Measurements from ENCODE around the gene MOCS3.

The MOCS3 gene, protein sequence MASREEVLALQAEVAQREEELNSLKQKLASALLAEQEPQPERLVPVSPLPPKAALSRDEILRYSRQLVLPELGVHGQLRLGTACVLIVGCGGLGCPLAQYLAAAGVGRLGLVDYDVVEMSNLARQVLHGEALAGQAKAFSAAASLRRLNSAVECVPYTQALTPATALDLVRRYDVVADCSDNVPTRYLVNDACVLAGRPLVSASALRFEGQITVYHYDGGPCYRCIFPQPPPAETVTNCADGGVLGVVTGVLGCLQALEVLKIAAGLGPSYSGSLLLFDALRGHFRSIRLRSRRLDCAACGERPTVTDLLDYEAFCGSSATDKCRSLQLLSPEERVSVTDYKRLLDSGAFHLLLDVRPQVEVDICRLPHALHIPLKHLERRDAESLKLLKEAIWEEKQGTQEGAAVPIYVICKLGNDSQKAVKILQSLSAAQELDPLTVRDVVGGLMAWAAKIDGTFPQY

DNA sequence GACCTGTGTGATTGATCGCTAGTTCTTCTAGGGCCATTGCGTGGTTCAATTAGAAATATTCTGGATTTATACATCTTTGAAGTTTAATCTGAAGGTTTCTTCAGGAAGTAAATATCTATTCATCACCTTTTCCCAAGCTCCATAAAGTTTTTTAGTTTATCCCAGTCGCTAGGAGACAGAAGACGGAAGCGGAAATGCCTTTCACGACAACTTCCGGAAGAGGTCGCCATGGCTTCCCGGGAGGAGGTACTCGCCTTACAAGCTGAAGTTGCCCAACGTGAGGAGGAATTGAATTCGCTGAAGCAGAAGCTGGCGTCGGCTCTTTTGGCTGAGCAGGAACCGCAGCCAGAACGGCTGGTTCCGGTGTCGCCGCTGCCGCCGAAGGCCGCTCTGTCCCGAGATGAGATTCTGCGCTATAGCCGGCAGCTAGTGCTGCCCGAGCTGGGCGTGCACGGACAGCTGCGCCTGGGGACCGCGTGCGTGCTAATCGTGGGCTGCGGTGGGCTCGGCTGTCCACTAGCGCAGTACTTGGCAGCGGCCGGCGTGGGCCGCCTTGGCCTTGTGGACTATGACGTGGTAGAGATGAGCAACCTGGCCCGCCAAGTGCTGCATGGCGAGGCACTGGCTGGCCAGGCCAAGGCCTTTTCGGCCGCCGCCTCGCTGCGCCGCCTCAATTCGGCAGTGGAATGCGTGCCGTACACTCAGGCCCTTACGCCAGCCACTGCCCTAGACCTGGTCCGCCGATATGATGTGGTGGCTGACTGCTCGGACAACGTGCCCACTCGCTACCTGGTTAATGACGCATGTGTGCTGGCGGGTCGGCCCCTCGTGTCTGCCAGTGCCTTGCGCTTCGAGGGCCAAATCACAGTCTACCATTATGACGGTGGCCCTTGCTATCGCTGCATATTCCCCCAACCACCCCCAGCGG is at the start of gene MOCS3:
Gene MOCS3 (plus strand): TSS at position 204 of the 928 bp plus-strand sequence. CDS start 25 bp downstream, at position 229.
- peak; percentile 88 for DNase-seq (ENCODE audit: low spot score)

DNA sequence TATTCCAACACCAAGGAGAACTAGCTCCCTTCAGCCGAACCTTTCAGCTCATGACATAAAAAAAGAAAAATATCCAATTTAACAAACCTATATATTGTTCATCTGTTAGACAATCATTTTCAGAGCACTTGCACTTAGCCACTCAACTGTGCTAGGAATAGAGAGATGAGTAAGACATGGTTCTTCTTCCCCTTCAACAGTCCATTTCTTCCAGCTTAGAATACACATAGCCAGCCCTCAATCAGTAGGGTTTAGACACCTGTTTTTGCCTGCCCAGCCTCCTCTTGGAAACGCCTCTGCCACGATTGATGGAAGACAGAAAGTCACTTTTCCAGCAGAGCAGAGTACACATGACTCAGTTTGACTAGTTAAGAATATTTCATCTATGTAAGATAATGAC is 49.2 kb upstream of the MOCS3 start:
- no peak for DNase-seq (ENCODE audit: low spot score)

DNA sequence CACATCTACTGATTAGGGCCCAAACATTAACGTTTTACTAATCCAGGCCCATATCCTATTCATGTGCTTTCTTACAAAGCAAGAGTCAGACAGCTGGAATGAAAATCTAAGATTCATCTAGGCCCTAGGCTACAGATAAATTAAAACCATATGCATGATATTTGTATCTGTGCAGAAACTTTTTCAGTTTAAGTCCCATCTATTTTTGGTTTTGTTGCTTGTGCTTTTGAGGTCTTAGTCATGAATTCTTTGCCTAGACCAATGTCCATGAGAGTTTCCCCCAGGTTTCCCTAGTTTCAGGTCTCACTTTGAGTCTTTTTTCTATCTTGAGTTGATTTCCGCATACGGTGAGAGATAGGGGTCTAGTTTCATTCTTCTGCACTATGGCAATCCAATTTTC is 47.6 kb upstream of the MOCS3 start:
- no peak for DNase-seq (ENCODE audit: low spot score)

DNA sequence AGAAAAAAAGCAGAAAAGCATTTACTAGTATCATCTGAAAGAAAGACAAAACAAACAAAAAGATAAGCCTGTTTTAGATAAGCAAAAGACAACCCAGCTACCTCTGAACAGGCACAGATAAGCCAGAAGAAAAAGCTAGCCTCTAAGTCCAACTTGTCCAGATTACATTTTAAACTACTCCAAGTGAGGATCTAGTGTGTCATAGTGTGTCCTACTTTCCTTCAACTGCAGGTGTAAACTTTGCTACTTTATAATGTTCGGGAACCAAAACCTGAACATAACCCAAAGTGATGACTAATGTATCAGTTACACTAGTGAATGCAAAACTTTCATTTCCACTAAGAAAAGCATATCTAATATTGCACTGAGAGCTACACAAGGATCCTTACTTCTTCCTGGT is 46.9 kb upstream of the MOCS3 start:
- DNase-seq (ENCODE audit: low spot score): no peak

DNA sequence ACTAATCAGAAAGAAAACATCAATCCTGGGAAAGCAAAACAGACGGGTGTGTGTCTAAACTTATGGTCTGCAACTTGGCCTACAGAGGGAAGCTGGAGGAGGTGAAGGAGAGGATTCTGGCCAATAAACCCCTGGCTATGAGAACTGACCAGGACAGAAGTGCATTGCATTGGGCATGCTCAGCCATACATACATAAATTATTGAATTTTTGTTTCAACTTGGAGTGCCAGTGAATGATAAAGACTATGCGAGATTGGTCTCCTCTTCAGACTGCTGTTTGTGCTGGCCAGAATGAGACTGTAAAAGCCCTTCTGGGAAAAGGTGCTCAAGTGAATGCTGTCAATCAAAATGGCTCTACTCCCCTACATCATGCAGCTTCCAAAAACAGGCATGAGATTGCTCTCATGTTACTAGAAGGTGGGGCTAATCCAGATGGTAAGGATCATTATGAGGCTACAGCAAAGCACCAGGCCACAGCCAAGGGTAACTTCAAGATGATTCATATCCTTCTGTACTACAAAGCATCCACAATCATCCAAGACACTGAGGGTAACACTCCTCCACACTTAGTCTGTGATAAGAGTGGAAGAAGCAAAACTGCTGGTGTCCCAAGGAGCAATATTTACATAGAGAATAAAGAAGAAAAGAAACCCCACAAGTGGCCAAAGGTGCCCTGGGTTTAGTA is 44.8 kb upstream of the MOCS3 start:
- DNase-seq (ENCODE audit: low spot score): no peak

DNA sequence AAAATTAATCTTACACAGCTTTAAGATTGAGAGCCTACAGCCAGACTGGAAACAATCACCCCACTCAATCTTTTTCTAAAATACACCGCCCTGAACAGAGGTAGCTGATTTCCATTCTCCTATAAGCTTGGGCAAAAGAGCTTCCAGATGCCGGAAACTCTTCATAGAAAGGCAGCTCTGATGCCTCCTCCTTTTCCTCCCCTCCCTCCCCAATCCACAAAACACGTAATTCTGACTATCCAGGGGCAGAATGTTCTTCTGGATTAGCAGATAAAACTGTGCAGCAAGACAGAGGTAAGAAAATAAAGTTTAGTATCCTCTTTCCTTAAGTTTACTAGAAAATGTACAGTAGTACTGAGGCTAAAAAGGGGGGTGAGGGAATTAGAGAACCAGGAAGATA is 43.2 kb upstream of the MOCS3 start:
- DNase-seq (ENCODE audit: low spot score): no peak

DNA sequence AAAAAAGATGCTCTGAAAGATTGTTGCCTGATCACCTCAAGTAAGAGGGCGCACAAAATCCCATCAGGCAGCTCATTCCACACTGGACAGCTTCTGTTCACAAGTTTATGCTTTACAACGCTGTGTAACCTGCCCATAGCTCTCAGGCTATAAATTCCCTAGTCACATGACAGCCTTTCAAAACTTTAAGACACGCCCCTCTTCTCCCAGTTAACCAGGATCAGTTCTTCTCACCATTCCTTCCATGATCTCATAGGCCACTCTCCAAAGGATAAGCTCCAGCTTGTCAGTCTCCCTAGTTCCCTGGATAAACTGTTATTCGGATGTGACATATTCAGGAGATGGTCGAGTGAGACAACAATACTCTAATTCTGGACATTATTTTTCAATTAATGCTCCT is 42.4 kb upstream of the MOCS3 start:
- no peak for DNase-seq (ENCODE audit: low spot score)

DNA sequence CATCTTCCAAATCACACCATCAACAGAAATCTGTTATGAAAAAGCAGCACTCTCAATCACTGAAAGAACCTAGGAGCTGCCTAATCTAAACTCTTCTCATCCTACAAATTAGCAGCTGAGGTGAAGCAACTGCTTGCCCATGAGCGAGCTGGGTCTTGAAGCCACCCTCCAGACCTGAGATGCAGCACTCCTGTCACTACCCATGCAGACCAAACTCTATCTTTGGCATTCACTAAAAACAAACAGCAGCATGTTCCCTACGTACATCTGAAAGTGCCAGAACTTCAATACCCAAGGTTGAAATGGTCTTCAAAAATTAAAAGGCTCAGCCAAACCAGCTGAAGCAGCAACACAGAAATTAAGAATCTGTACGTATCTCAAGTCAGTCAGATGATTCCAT is 41.7 kb upstream of the MOCS3 start:
- DNase-seq (ENCODE audit: low spot score): no peak

DNA sequence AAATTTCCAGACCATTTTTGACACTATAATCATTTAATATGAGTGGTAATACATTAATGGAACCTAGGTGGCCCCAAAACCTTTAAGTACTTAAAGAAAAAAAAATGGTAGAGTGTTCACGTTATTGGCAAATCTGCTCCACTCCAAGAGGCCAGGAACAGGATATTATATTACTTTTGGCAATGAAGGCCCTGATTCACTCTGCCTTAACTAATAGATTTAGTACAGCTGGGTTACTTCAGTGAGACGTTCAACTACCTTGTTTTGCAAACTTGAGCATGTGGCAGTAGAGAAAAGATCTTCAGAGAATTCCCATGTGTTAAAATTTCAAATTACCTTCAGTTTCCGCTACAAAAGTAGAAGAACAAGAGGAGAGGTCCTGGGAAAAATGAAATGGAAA is 40.2 kb upstream of the MOCS3 start:
- no peak for DNase-seq (ENCODE audit: low spot score)

DNA sequence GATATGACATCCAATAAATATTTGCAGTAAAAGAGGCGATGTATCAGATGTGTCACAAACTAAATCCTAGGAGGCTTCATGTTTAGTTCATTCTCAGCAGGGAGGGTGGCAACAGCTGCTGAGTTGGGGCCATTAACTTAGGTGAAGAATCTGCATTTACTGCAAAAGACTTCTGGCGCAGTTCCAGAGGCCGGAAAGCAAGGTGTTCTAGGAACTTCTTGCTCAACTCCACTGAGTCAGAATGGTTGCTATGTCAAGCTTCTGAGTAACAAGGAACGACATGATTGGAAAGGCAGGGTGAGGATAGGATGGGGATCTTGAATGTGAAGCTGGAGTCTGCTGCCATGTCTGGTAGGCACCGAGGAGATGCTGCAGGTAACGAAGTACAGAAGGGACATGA is 39.1 kb upstream of the MOCS3 start:
- DNase-seq (ENCODE audit: low spot score): no peak

DNA sequence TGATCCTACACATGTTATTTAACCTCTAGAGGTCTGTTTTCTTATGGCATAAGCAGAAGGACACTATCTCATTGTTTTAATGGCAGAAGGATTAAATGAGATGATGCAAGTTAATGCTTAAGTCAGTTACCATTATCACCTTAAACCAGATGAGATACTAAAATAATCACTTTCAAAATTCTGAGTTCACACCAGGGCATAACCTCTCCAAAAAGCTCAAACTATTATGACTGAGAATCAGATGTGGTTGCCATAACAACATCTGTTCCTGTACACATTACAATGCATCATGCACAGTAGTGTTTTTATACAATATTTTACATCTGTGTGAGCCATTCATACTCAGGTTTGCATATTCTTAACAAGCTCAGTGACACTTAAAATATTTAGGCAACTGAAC is 37.6 kb upstream of the MOCS3 start:
- DNase-seq (ENCODE audit: low spot score): no peak

DNA sequence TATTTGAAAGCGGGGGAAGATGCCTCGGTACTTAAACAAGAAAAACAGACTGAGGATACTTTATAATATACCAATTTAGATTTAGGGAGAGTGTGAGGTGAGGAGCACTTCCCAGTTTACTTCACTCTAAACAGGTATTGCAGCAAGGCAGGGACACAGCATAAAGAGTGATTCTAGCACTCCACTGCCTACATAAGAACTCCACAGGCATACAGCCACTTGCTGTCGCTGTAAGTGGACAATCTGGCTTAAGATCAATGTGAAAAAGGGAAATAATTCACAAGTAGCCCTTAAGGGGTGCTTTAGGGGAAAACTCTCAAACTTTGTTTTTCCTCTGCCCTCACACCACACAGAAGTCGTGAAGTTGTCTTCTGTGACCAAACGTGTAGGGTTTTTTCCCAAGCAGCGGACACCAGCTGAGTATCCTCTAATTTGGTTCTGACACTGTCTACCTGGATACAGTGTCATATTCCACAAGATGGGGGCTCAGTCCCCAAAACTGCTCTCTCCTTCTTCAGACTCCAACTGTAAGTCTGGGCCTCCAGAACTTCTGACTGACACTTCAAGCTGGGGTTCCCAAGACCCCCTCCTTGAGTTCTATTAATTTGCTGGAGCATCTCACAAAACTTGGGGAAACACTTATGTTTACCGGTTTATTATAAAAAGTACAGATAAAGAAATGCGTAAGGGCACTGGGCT is 36.7 kb upstream of the MOCS3 start:
- DNase-seq (ENCODE audit: low spot score): no peak

DNA sequence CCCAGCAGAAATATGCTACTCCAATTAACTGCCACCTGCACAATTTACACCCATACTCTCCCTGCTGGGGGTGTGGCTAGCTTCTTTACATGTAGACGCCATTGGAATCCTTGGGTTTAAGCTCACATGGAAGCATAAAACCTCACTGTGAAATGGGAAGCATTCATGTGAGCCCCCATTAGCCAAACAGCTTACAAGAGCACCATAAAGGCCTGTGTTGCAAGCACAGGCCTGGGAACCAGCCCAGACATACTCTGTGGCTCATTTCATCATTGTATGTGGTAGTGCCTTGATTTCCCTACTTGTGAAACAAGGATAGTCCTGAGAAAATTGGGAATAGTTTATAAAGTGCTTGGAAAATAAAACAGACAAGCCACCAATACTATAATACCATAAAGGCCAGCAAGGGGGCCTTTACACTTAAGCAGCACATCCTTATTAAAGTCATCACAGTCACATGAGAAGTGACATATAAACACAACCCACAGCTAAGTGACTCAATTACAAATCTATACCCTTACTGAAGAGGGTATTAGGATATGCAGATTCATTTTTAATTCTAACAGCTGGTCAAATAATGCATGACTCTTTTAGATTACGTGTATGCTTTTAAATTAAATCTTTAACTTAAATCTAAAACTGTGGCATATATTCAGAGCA is 34.2 kb upstream of the MOCS3 start:
- DNase-seq (ENCODE audit: low spot score): no peak

DNA sequence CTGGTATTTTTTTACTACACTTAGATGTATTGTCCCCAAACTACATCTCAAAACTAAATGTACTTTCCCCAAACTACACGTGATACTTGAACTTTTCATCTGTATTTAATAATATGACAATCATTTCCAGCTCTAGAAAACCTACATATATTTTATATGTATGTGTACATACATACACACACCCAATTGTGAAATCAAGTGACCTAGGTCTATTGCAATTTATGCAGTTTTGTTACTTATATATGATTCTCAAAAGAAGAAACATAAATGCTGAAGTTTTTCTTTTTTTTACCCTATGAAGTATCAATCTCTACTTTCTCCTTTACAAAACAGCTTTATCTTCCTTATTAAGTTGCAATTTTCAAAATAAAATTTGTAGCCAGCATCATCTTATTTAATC is 32.1 kb upstream of the MOCS3 start:
- DNase-seq (ENCODE audit: low spot score): no peak

DNA sequence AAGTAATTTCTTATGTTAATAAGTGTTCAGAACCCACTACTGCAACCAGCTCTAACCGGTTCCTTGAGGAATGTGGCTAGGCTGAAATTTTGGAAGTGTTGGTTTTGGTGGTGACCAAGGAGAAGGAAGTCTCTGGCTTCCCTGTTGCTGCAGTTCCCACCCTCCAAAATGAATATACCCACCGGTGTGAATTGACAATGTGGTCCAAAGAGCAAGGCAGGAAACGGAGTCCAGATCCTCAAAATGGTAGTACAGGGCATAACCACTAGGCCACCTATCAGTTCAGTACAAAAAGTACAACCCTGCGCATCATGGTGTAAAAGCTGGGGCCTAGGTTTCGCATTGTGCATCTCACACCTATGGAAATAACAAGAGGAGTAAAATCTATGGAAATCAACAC is 30.1 kb upstream of the MOCS3 start:
- no peak for DNase-seq (ENCODE audit: low spot score)

DNA sequence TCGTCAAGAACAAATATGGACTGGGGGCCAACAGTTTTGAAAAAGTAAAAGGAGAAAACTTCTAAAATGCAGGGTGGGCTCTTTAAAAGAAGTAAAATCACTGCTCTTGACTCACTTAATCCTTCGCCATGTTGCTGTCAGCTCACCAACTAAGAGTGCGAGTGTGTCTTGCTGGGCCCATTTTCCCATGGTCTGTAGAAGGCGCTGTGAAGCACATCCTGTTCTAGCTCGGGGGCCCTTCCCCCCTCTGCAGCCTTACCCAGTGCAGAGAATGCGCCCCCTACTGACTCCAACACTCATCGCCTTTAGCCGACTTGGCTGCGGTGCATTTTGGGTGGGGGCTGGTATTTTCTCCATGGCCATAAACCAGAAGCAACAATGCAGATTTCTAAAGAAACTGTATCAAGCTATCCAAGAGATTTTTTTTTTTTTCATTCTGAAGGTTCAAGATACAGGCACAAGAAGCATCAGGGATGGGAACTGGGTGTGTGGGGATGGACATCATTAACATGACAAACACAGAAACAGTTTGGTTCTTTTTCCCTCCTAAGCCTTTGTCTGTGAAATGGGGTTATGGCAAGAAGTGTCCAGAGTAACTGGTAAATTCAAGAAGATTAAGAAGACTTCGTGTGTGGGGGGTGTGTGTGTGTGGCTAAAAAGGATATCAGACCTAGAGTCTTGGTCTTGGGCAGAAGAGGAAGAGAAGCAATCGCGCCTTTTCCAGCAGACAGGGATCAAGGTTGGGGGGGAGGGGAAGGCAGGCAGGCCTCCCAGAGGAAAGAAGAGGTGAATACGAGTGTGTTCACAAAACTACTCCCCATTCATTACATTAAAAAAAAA is 29.1 kb upstream of the MOCS3 start:
- DNase-seq (ENCODE audit: low spot score): peak; percentile 88

DNA sequence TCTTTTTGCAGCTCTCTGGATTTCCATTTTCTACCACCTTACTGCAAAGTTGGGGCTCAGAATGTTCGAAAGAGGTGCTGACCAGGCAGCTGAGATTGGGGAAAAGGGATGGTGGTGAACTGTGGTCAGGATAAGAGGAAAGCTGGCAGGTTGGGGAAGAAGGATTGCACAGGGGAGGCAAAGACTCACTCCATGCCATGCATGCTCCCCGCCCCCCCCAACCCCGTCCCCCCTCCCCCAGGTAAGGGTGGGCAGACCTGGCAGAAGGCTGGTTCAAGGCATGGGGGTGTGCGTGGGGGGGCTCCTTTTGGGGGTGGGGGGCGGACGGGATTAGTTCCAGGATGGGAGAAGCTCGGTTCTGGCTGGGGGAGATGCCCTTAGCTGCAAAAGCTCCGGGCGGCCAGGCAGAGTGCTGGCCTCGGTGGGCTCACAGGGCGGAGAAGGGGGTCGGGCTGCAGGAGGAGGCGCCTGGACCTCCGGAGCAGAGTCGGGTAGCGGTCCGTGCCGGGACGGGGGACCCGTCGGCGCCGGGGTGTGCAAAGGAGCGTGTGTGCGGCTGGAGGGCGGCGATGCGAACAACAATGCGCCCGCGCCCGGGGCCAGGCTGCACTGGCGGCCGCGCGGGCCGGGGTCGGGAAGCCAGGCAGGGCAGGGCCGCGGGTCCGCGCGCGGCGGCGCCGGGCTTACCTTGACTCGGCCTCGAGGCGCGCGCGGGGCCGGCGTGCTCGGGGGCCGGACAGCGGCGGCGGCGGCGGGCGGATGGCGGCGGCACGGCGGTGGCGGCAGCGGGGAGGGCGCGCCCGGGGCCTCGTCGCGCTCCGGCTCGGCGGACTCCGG is 28.3 kb upstream of the MOCS3 start:
- DNase-seq (ENCODE audit: low spot score): peak; percentile 67

DNA sequence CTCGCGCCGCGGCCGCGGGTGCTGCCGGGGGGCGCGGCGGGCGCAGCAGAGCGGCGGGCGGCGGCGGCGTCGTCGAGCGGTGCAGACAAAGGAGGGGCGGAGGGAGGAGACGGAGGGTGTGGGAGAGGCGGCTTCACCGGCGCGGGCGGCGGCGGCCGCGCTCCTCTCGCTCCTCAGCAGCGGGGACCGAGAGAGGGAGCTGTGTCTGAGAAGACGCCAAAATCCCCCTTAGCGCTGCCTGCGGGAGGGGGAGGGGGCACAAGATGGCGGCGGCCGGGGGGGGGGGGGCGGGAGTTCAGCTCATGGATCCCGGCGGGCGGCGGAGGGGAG is 27.7 kb upstream of the MOCS3 start:
- no peak for DNase-seq (ENCODE audit: low spot score)

DNA sequence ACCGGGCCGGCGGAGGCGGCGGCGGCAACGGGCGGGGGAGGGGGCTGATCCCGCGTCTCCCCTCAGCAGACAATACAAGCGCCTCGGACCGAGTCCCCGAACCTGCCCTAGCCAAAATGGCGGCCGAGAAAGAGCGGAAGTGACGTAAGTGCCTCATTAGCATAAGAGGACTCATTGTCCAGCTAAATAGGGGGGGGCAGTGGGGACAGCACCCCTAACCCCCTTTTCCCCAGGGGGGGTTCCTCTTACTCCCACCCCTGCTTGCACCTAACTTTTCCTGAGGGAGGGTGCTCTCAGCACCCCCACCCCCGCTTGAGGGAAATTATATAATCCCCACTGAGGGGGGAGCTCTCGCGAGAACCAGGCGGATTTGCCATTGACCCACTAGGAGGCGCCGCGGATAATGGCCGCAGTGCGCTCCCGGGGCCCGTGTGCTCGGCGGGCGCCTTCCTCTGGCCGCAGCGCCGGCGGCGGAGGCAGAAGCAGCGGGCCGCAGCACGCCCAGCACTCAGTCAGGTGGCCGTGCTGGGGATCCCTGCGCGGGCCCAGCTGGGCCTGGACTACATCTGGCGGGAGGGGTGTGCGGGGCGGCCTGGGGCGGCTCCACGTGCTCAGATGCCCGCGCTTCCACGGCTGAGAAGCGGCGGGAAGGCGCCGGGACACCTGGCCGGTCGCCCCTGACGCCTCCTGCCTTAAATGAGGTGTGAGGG is 27.2 kb upstream of the MOCS3 start, which contains the start of gene ADNP:
Gene ADNP (minus strand): TSS at position 132 of the 710 bp plus-strand sequence. CDS start 27,441 bp downstream, outside the sequence.
- peak; percentile 95 for DNase-seq (ENCODE audit: low spot score)

All from left forelimb (tissue), 1 donor.